SH-SY5Y (cell line): ENCODE results near the gene DOCK8.

Experiments used
- GATA2 ChIP-seq: IDR thresholded peaks from 2 replicates; pipeline ENCODE4 v1.6.1; 2011; ENCODE audit warnings: mild to moderate bottlenecking, low read depth, low read length
- GATA3 ChIP-seq: IDR thresholded peaks from 2 replicates; pipeline ENCODE4 v1.6.1; 2011; ENCODE audit warnings: low read depth, mild to moderate bottlenecking, low read length, moderate library complexity

The DOCK8 gene

DNA sequence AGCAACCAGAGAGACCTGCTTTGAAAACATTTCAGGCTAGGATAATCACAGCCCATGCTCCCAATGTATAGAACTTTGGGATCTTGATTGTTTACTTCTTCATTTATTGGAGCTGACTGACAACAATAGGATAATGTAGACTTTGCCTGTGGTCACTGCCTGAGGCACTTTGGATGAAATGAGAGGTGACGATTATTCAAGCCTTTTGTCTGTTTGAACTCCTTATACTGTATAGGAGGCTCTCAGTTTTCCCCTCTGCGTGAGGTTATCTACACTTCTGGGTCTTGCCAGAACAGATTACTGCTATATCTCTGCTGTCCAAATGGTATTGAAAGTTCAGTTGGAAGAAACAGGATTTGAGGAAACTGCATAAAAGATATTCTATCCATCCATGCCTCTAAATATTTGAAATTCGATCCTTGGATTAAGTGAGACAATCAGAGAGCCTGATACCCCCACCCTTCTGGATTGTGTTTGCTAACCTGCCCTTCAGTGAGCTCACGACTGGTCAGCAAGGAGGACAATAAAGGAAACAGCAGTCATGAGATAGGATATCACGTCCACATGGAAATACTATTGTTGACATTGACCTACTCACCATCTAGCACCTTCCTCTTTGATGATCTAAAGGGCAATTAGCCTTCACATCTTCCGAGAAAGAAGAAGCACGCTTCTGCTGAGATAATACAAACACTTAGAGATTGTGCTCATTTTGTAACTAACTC lies 98.1 kb downstream of the DOCK8 start:
- no peak for TF ChIP-seq GATA3
- TF ChIP-seq GATA2: no peak

DNA sequence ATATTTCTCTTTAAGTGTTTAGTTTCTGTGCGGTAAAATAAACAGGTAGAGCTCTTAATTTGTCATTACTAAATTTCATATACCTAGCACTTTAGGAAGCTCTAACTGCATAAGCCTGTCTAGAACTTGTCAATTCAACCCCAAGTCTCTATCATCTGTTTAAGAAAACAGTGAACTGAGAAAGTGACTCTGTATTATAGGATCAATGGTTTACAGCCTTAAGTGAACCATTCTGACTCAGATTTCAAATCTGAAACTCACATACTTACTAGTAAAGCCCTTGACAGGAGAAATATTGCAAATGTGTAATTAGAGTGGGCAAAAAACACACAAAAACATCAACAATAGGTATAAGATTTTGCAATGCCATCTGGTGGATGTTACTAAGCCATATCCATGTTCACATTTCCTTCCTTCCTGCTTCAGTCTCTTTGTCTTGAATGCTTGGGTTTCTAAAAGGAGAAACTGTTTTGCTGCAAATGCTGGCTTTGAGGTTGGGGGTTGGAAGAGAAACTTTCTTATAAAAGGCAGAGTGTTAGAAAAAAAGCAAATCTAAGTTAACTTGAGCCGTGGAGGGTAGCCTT lies 101.8 kb downstream of the DOCK8 start:
- TF ChIP-seq GATA2 (no peak), GATA3 (no peak)

DNA sequence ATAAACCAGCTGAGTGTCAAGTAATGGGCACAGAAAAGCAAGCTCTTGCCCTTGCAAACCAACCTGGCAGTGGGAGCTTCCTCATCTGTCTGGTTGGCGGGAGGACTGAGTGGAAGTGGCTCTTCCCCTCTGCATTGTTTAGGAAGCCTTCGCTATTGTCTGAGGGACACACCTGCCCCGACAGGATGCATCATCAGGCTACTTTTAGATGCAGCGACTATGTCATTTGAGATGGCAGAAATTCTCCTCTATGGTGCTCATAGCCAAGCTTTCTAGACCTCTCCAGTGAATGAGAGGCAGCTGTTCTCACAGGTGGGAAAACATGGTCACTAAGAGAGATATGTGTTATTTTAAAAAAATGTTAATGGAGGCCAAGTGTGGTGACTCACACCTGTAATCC lies 104.0 kb downstream of the DOCK8 start:
- TF ChIP-seq GATA3 (no peak), GATA2 (no peak)

DNA sequence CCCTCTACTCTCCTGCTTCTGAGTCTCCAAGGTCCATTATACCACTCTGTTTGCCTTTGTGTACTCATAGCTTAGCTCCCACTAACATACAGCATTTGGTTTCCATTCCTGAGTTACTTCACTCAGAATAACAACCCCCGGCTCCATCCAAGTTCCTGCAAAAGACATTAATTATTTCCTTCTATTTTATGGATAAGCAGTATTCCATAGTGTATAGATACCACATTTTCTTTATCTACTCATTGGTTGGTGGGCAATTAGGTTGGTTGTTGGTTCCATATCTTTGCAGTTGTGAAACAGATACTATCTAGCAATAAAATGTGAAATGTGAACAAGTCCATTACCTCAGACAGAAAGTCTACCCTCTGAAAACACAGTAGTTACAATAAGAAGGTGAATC lies 110.3 kb downstream of the DOCK8 start:
- TF ChIP-seq GATA2: no peak

DNA sequence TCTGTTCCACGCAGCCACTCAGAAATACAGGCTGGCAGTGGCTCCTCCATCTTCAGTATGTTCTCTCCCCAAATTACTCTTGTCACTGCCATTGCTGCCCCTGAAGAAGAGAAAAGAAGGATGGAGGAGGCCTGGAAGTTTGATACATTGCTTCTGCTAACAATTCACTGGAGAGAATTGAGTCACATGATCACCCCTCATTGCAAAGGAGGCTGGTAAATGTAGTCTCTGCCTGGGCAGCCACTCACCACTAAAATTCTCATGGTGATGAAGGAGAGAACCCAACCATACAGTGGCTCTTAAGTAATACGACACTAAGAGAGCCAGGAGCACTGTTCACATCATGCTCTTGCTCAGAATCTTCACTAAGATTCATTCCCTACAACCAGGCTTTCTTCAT lies 112.0 kb downstream of the DOCK8 start:
- no peak for TF ChIP-seq GATA3
- TF ChIP-seq GATA2: no peak

DNA sequence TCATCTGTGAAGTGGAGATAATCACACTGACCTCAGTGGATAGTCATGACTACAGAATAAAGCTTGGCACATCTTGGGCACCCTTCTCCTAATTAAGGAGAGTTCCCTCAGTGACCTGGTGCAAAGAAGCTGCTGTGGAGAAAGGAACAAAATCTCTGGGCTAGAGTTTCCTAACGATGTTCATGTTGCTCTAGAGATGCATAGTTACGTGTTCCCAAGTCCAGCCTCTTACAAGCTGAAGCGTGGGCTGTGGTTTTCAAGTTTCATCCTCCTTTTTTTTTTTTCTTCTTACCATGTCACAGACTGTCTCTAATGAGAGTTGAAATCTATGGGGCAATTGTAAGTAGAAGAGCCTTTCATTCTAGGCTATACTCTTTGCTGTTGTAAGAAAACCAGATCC lies 113.8 kb downstream of the DOCK8 start:
- TF ChIP-seq GATA3 (no peak), GATA2 (no peak)

DNA sequence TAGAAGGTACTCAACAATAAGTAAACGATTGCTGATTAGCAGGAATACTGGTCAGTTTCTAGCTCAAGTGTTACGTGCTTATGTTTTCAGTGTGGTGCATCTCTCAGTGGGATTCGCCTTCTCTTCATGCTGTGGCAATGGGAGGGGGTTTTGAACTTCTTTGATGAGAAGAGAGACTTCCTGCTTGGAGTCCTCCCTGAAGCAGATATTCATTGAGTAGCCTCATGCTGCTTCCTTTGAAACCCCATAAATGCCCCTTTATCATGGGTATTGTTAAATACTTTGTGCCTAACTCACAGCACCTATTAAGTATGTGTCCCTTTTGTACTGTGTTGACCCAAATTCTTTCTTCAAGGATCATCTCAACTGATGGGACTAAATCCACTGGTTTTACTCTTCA lies 116.5 kb downstream of the DOCK8 start:
- no peak for TF ChIP-seq GATA3
- no peak for TF ChIP-seq GATA2

DNA sequence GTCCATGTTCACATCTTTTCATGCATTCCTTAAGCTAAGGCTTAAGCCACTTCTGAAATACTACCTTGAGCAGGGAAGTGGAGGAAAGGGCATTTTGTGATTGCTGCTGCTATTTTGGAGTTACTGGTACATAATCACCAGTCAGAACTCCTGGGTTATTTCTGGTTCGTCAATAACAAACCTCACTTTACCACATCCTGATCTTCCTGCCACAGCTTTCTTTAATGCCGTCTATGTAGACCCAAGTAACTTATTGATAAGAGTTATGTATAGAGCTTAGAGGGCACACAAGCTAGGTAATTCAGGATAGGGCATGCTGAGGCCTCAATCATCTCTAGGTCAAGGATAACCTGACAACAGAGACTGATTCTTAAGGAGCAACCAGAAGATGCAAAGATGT lies 120.7 kb downstream of the DOCK8 start:
- no peak for TF ChIP-seq GATA3
- TF ChIP-seq GATA2: no peak

DNA sequence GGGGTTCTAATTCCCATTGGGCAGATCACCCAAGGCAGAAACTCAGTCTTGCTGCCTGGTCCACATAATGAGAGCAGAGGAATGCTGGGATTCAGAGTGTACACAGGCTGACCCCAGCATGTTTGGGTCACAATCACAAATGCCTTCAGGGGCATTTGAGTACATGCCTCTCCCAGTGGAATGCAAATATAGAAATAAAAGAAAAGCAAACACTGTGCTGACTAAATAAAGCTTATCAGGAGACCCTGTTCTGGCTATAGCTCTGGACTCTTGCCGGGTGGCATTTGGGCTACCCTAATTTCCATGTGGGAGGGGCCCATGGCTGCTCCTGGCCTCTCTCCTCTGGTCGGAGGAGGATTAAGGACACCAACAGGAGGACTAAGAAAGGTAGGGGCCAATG lies 121.4 kb downstream of the DOCK8 start:
- TF ChIP-seq GATA2 (no peak), GATA3 (no peak)

DNA sequence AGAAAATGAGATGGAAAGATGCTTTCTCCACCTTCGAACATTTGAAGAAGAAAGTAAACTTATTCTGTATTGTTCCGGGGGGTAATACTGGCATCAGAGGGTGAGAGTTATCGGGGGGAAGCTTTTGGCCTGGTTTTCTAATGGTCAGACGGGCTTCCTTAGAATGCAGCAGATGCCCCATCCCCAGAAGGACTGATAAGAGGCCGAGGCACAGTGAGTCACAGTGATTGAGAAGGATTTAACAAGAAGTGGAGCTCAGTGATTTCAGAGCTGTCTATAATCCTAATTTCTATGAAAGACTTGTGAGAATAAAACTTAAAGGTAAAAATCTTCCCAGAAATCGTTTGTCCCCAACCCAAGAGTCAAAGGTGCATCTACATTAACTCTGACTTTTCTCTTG lies 123.9 kb downstream of the DOCK8 start:
- TF ChIP-seq GATA3 (no peak), GATA2 (no peak)

DNA sequence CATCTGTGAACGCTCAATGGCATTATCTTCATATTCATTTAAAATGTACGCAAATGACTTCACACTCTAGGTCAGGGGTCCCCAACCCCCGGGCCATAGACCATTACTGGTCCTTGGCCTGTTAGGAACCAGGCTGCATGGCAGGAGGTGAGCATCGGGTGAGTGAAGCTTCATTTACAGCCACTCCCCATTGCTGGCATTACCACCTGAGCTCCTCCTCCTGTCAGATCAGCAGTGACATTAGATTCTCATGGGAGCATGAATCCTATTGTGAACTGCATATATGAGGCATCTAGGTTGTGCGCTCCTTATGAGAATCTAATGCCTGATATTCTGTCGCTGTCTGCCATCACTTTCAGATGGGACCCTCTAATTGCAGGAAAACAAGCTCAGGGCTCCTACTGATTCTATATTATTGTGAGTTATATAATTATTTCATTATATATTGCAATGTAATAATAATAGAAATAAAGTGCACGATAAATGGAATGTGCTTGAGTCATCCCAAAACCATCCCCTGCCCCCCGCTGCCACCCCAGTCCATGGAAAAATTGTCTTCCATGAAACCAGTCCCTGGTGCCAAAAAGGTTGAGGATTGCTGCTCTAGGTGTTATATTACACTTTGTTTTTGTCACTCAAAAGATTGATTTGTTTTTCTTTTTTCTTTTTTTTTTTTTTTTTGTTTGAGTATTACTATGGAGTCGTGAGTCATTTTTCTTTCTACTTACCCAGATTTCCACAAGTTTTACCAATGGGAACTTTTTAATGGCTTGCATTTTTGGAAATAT lies 127.2 kb downstream of the DOCK8 start:
- TF ChIP-seq GATA2 (no peak), GATA3 (no peak)

DNA sequence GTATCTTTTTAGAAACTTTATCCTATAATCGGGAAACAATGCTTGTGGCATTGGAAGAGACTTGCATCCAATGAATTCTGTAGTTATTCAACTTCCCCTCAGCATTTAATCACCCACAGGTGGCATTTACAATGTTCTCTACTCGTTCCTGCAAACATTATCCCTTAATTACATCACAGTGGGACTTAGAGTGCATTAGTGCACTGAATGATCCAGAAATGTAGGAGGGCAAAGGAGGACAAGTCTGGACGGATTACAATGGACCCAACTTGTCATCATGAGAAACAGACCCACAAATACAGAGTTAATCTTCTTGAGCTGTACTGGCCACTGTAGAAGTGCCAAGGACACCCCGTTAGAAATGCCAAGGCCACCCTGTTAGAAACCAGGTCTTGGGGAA lies 129.1 kb downstream of the DOCK8 start:
- TF ChIP-seq GATA3: no peak
- TF ChIP-seq GATA2: no peak

DNA sequence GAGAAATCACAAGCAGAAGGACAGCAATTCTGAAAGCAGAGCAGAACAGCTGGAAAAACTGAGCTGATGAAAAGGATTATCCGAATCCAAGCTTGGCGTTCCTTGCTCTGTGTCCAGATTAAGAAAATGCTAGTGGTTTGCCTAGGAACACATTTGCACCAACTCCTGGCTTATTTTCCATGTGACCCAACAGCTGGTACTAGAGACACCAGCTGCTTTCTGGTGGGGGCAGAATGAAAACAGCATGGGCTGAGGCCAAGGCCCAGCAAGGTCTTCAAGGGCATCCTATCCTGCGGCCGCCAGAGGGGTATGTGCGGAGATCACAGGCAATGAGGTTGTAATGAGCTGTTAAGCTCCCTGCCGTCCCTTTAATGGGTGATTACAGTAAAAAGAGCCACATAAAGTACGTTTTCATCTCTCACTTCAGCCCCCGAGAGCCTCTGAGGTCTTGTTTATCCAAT lies 131.5 kb downstream of the DOCK8 start:
- TF ChIP-seq GATA2: no peak
- no peak for TF ChIP-seq GATA3

DNA sequence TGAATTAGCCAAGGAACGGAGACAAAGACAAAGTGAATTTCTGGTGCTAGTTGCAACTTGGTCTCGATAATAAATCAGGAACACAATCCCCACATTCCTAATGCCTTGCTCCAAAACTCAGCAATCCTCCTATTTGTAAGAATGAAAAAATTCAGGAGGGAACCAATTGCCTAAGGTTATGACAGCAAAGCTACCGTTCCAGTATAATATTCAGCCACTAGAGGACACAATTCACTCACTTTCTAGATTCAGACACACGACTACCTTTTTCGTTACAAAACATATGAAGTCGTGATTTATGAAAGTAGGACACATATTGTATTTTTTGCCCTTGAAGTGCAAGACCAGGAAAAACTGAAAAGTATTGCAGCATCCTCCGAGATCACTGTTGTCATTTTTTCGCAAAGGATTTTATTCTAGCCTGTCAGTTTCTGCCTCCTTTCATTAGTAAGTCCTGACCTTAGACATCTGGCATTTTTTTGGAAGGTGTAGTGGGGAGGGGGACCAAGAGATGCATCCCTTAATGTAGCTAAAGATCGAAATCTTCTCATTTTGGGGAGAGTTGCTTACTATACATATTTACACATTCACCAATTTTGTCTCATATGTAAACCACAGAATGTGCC lies 133.1 kb downstream of the DOCK8 start:
- TF ChIP-seq GATA3 (no peak), GATA2 (no peak)
